Measurements from ENCODE around the gene GMPR2. TPM values are rescaled to one million over a fixed set of nuclear protein-coding genes. Genes with fewer than 3 reads are reported as not detected.

GMPR2 gene
- total RNA-seq, 6 experiments from 2014 or later, result 26.2 to 40.2 (median 34.2) TPM

DNA sequence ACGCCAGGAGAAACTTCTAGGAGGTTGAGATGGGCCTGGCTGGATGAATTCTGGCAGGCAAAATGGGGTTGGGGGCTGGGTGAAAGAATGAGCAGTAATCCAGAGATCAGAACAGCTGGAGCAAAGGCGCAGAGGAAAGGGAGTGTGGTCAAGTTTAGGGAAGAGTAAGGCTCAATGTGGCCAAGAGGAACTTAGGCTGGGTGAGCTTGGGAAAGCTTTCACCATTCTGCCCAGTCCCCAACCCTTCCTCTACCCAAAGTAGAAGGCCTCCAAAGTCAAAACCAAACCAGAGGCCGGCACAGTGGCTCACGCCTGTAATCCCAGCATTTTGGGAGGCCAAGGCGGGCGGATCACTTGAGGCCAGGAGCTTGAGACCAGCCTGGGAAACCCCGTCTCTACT, 48.9 kb downstream of the GMPR2 start:
- H3K27me3 ChIP-seq, result no peaks in the 10 kb centered on the region
- no peaks in the 10 kb centered on the region for H3K36me3 ChIP-seq
- H3K4me3 ChIP-seq, result no peak overlapping the region
- TF ChIP-seq CTCF (IDR thresholded peaks at IDR 0.05) (no peak), POLR2A (IDR thresholded peaks at IDR 0.05) (no peak)
- no peaks in the 10 kb centered on the region for H3K9me3 ChIP-seq
- no peak for DNase-seq
- 60% methylated on average over 4 of the region's 7 CpGs for WGBS (ENCODE audit: insufficient coverage, low coverage, low lambda C conversion rate, missing lambda C conversion rate)
- H3K4me1 ChIP-seq, result no peaks in the 10 kb centered on the region
- intact Hi-C loops (cut with DNase I), result no loop called here
- no peak overlapping the region for H3K27ac ChIP-seq
- ATAC-seq, result peak in 3 of 4 donors; percentile 14 to 42 (median 18)

- Histone ChIP-seq H3K4me3 (no peak overlapping the region), H3K27me3 (no peaks in the 10 kb centered on the region), H3K9me3 (no peaks in the 10 kb centered on the region), H3K4me1 (no peaks in the 10 kb centered on the region), H3K27ac (no peak overlapping the region), H3K36me3 (no peaks in the 10 kb centered on the region)
- DNase-seq (no peak), ATAC-seq (no peak)
- WGBS (ENCODE audit: insufficient coverage, low coverage, low lambda C conversion rate, missing lambda C conversion rate), result no CpG with 5 or more reads among the region's 3 CpGs
- intact Hi-C loops (cut with DNase I), result no loop called here
- TF ChIP-seq POLR2A (IDR thresholded peaks at IDR 0.05), result no peak
- no peak for TF ChIP-seq CTCF (IDR thresholded peaks at IDR 0.05)
Measured at GRCh38 chr14:24282736-24283135, 50.0 kb downstream of the GMPR2 start.

DNA sequence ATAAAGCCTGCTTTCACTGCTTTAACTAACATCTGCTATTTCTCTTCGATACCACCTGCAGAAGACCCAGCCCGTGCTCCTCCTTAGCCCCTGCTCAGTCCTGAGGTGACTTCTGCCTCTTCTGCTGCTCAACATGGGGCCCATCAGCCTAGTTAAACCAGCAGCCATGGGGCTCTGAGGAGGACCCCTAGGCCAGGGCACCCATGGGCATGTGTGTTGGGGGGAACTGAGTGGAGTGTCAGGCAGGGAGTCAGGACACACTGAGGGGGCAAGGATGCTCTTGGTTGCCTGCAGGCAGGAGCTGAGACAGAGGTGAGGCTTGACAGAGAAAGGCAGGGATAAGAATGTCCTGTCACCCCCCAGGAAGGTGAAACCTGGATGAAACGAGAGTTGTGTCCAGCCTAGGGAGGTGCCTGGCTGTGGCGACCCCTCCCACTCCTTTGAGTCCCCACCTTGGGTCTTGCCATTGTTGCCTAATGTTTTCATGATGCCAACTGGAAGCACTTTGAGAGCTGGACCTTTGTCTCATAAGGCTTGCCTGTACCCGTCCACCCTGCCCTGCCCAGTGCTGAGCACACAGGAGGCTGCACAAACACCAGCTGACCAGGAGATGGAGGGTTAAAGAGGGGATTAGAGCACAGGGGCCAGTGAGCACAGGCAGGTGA, 51.2 kb downstream of the GMPR2 start:
- TF ChIP-seq CTCF (IDR thresholded peaks at IDR 0.05) (no peak), POLR2A (IDR thresholded peaks at IDR 0.05) (no peak)
- no peaks in the 10 kb centered on the region for H3K36me3 ChIP-seq
- no peak for DNase-seq
- H3K4me3 ChIP-seq, result no peak overlapping the region
- H3K27ac ChIP-seq, result no peak overlapping the region
- intact Hi-C loops (cut with DNase I), result no loop called here
- H3K9me3 ChIP-seq, result no peaks in the 10 kb centered on the region
- no peaks in the 10 kb centered on the region for H3K27me3 ChIP-seq
- H3K4me1 ChIP-seq, result no peaks in the 10 kb centered on the region
- WGBS (ENCODE audit: insufficient coverage, low coverage, low lambda C conversion rate, missing lambda C conversion rate), result 88% methylated on average over 1 of the region's 5 CpGs
- no peak for ATAC-seq

GRCh38 chr14:24284501-24285035, 51.8 kb downstream of the GMPR2 start:
- DNase-seq, result no peak
- Histone ChIP-seq H3K27me3 (no peaks in the 10 kb centered on the region), H3K9me3 (no peaks in the 10 kb centered on the region), H3K36me3 (peaks cover 0 to 5% (median 2%) of the 10 kb centered on the region in 4 donors), H3K4me3 (no peak overlapping the region), H3K27ac (no peak overlapping the region), H3K4me1 (no peaks in the 10 kb centered on the region)
- no peak for TF ChIP-seq POLR2A (IDR thresholded peaks at IDR 0.05)
- TF ChIP-seq CTCF (IDR thresholded peaks at IDR 0.05), result no peak
- intact Hi-C loops (cut with DNase I), result no loop called here
- no peak for ATAC-seq
- 92% methylated on average over 2 of the region's 11 CpGs for WGBS (ENCODE audit: insufficient coverage, low coverage, low lambda C conversion rate, missing lambda C conversion rate)
